GM12878 (cell line): ENCODE measurements around the gene STK33. TPM values are rescaled to one million over a fixed set of nuclear protein-coding genes. Genes with fewer than 3 reads are reported as not detected.

ENCODE experiments used
- ATAC-seq: fragments of 200-7000 bp; cut with Tn5 transposase; 3 replicates; pipeline ENCODE4 v1.9.1; 2020; ENCODE audit warnings: mild to moderate bottlenecking, moderate library complexity
- BruUV-seq: library from RNA; stranded (reverse); fragments of 400-500 nt; replicated peaks from 2 replicates; lab custom pipeline; 2021; lab: Mats Ljungman, UMichigan
- CTCF ChIA-PET: fragments of 300-600 bp; sonication (Branson Sonifier 250); formaldehyde crosslinking; extraction: SDS; loops from one replicate; lab custom pipeline; 2021; ENCODE audit warnings: inconsistent platforms; lab: Yijun Ruan, JAX
- POLR2A ChIA-PET: fragments of 350-600 bp; formaldehyde crosslinking; extraction: SDS; loops from one replicate; lab custom pipeline; 2021; ENCODE audit warnings: inconsistent platforms; lab: Charles Lee
- RAD21 ChIA-PET: fragments of 300-600 bp; sonication (Branson Sonifier 250); formaldehyde crosslinking; loops from one replicate; lab custom pipeline; 2023; ENCODE audit warnings: antibody characterized with exemption; ENCODE audit not compliant: unreplicated experiment; lab: Charles Lee
- SMC1A ChIA-PET: fragments of 300-600 bp; sonication (Branson Sonifier 250); formaldehyde crosslinking; loops from one replicate; lab custom pipeline; 2023; ENCODE audit not compliant: unreplicated experiment, uncharacterized antibody; lab: Charles Lee
- DNase-seq: peaks from one replicate; pipeline ENCODE4 v3.0.0-alpha.2; 2011; ENCODE audit warnings: low read depth, low spot score
- FAIRE-seq: peaks from 3 replicates; lab custom pipeline; 2011; peaks lifted over from hg19 to GRCh38; lab: Jason Lieb, UNC
- H2AFZ ChIP-seq: 2 replicates; pipeline ENCODE4 v1.6.0; 2011; ENCODE audit warnings: low read depth, low read length, control low read depth; ENCODE audit not compliant: control insufficient read depth
- H3K27ac ChIP-seq: 2 replicates; pipeline ENCODE4 v1.5.1; 2011; ENCODE audit warnings: control low read depth; ENCODE audit not compliant: control insufficient read depth, insufficient read depth
- H3K27me3 ChIP-seq, 2 experiments: replicated peaks in 1 of 2; 2 replicates each; pipeline versions ENCODE4 v1.6.0 to v1.6.1; 2011; ENCODE audit warnings: low read length in 1 of 2; ENCODE audit not compliant: control insufficient read depth in 2 of 2, insufficient read depth in 2 of 2
- H3K36me3 ChIP-seq, 2 experiments: 2 replicates each; pipeline ENCODE4 v1.5.1; 2011; ENCODE audit warnings: low read length in 1 of 2; ENCODE audit not compliant: control insufficient read depth in 2 of 2, insufficient read depth in 2 of 2
- H3K4me1 ChIP-seq: 2 replicates; pipeline ENCODE4 v1.6.1; 2011; ENCODE audit warnings: mild to moderate bottlenecking, low read length, moderate library complexity, mixed read lengths; ENCODE audit not compliant: control insufficient read depth, insufficient read depth
- H3K4me2 ChIP-seq: 2 replicates; pipeline ENCODE4 v1.6.0; 2011; ENCODE audit warnings: control low read depth; ENCODE audit not compliant: control insufficient read depth, insufficient read depth
- H3K4me3 ChIP-seq: fragments of 200-600 bp; sonication (generic); 2 replicates; pipeline ENCODE4 v1.5.1; 2016
- H3K79me2 ChIP-seq: 2 replicates; pipeline ENCODE4 v1.6.0; 2011; ENCODE audit warnings: low read length; ENCODE audit not compliant: control insufficient read depth, insufficient read depth
- H3K9ac ChIP-seq: 2 replicates; pipeline ENCODE4 v1.8.0; 2011; ENCODE audit warnings: low read length, control low read depth, mixed read lengths; ENCODE audit not compliant: control insufficient read depth, insufficient read depth
- H3K9me3 ChIP-seq: replicated peaks from 3 replicates; pipeline ENCODE4 v1.5.1; 2011; ENCODE audit warnings: mild to moderate bottlenecking, low read length; ENCODE audit not compliant: control insufficient read depth, insufficient read depth
- H4K20me1 ChIP-seq: 2 replicates; pipeline ENCODE4 v1.6.0; 2011; ENCODE audit not compliant: control insufficient read depth, insufficient read depth
- BCL11A ChIP-seq: IDR thresholded peaks from 2 replicates; pipeline ENCODE4 v1.6.1; 2011; ENCODE audit warnings: low read depth, low read length
- EP300 ChIP-seq, 2 experiments: fragments of 150-350 bp in 1 of 2; IDR thresholded peaks; 2 replicates each; pipeline ENCODE4 v1.6.1; 2011 to 2012; ENCODE audit warnings: low read depth in 2 of 2, low read length in 2 of 2, borderline replicate concordance in 1 of 2, improper control_type of control experiment in 1 of 2, inconsistent platforms in 1 of 2; ENCODE audit not compliant: control insufficient read depth in 1 of 2
- ETV6 ChIP-seq, 2 experiments: fragments of 450-650 bp in 1 of 2; IDR thresholded peaks in 1 of 2; conservative IDR thresholded peaks in 1 of 2; 2 replicates each; pipeline ENCODE4 v1.6.1; 2014; ENCODE audit warnings: antibody characterized with exemption in 1 of 2, borderline replicate concordance in 1 of 2, low read depth in 1 of 2, mild to moderate bottlenecking in 1 of 2, moderate library complexity in 1 of 2
- FOS ChIP-seq: IDR thresholded peaks from 3 replicates; pipeline ENCODE4 v1.6.1; 2011; ENCODE audit warnings: borderline replicate concordance; ENCODE audit not compliant: insufficient read length; ENCODE audit errors: extremely low read depth
- IKZF1 ChIP-seq: fragments of 450-650 bp; conservative IDR thresholded peaks from 2 replicates; pipeline ENCODE4 v1.6.1; 2017; ENCODE audit warnings: antibody characterized with exemption, mild to moderate bottlenecking
- REST ChIP-seq: IDR thresholded peaks from 2 replicates; pipeline ENCODE4 v1.6.1; 2012; ENCODE audit warnings: mild to moderate bottlenecking, low read depth, low read length
- ZZZ3 ChIP-seq: IDR thresholded peaks from 2 replicates; pipeline ENCODE4 v1.6.1; 2011; ENCODE audit warnings: low read depth; ENCODE audit not compliant: control insufficient read depth, insufficient read length
- WGBS: methylation state at CpG from one replicate; pipeline ENCODE4 v1.1.6; 2016; ENCODE audit warnings: low lambda C conversion rate; ENCODE audit not compliant: insufficient replicate concordance, insufficient coverage; ENCODE audit errors: missing lambda C conversion rate; 5-methylcytosine and 5-hydroxymethylcytosine counted together
- in situ Hi-C: fragments of 300-500 bp; cut with MboI; formaldehyde crosslinking; loops from 9 replicates; pipeline ENCODE4 v1.14.3; 2018; ENCODE audit warnings: mixed read lengths
- intact Hi-C: fragments of 100-400 bp; cut with micrococcal nuclease; formaldehyde crosslinking; loops from one replicate; pipeline ENCODE4 v1.14.2; 2022; ENCODE audit not compliant: unreplicated experiment
- polyA plus RNA-seq, 11 experiments: library from polyadenylated mRNA; depleted of rRNA in 4 of 11; unstranded in 6 of 11; stranded (reverse) in 5 of 11; fragments of >200 nt; fragmentation: Nextera tagmentation in 4 of 11; fragmentation: Illumina TruSeq in 1 of 11; extraction: Ambion mirVana in 4 of 11; extraction: Trizol in 1 of 11; gene quantifications; 1 replicate in 1 of 11; 2 replicates in 10 of 11; pipeline versions ENCODE4 v1.2.1 to v1.2.3, GENCODE V29; 2011 to 2016; ENCODE audit warnings: inconsistent platforms in 2 of 11, missing spikeins in 2 of 11, low read depth in 1 of 11
- total RNA-seq, 4 experiments: library from RNA; depleted of rRNA in 3 of 4; stranded (reverse); fragments of >200 nt in 3 of 4; fragmentation: Illumina TruSeq in 1 of 4; extraction: Trizol in 1 of 4; gene quantifications; 2 replicates each; pipeline versions ENCODE4 v1.2.1 to v1.2.3, GENCODE V29; 2013 to 2021

The STK33 gene
- total and polyA plus RNA-seq, 10 of the 15 experiments (the other 5 are each of a cell fraction or from before 2014, with no cell fraction given): 5.2 to 27.3 (median 18.3) TPM

- H3K36me3 ChIP-seq: peaks cover 4 to 24% of the 10 kb centered on the region in 2 experiments
- FAIRE-seq: no peak
Measured at GRCh38 chr11:8636127-8636526, 42.1 kb upstream of the STK33 start.

More at GRCh38 chr11:8636127-8636526, 42.1 kb upstream of the STK33 start:
- POLR2A ChIA-PET: no interaction called here
- Histone ChIP-seq H3K79me2 (no peaks in the 10 kb centered on the region), H3K27me3 (no peaks in the 10 kb centered on the region), H3K4me3 (no peak overlapping the region), H3K9me3 (no peaks in the 10 kb centered on the region), H3K4me1 (no peaks in the 10 kb centered on the region), H2AFZ (no peak overlapping the region), H3K27ac (no peak overlapping the region), H3K4me2 (no peak overlapping the region), H4K20me1 (no peaks in the 10 kb centered on the region), H3K9ac (no peak overlapping the region)
- ATAC-seq (no peak), DNase-seq (no peak)
- in situ Hi-C loops: no loop called here
- RAD21 ChIA-PET: no interaction called here
- WGBS: 100% methylated on average over 2 of the region's 2 CpGs
- BruUV-seq: no TSS peak
- intact Hi-C loops: no loop called here
- CTCF ChIA-PET: interaction anchor here (2.6 kb wide), 1 partner anchor 41 kb away, joined by 6 read pairs; the partner anchor contains the start of gene STK33
- SMC1A ChIA-PET: no interaction called here
- TF ChIP-seq EP300 (IDR thresholded peaks at IDR 0.05; ENCODE audit: borderline replicate concordance in 1 of 2, control insufficient read depth in 1 of 2, low read depth in 2 of 2, low read length in 2 of 2) (no peak), REST (no peak), IKZF1 (no peak), BCL11A (no peak), FOS (no peak), ZZZ3 (no peak), ETV6 (conservative IDR thresholded peaks at IDR 0.05 in 1 of 2, IDR thresholded peaks at IDR 0.05 in 1 of 2; ENCODE audit: borderline replicate concordance in 1 of 2, low read depth in 1 of 2) (no peak)
